Ishikawa (cell line): ENCODE measurements around the gene HPSE.

ENCODE experiments used
- EP300 ChIP-seq: IDR thresholded peaks from 2 replicates; pipeline ENCODE4 v1.6.1; 2012; ENCODE audit warnings: borderline replicate concordance
- FOXM1 ChIP-seq: IDR thresholded peaks from 2 replicates; pipeline ENCODE4 v1.6.1; 2012; ENCODE audit warnings: low read depth, borderline replicate concordance
- RAD21 ChIP-seq: IDR thresholded peaks from 2 replicates; pipeline ENCODE4 v1.6.1; 2012; ENCODE audit warnings: low read depth
- TAF1 ChIP-seq: IDR thresholded peaks from 2 replicates; pipeline ENCODE4 v1.6.1; 2012; ENCODE audit warnings: low read depth, mild to moderate bottlenecking
- TEAD4 ChIP-seq: IDR thresholded peaks from 2 replicates; pipeline ENCODE4 v1.6.1; 2012
- YY1 ChIP-seq: IDR thresholded peaks from 2 replicates; pipeline ENCODE4 v1.6.1; 2012; ENCODE audit warnings: low read depth

GRCh38 chr4:83297548-83298260 lies 36.9 kb downstream of the HPSE start:
- no peak for TF ChIP-seq EP300
- TF ChIP-seq FOXM1 = no peak
- TF ChIP-seq TAF1 = no peak
- TF ChIP-seq RAD21 = no peak
- TF ChIP-seq YY1 = no peak
- TF ChIP-seq TEAD4 = no peak
